H1 (cell line): ENCODE results near the gene ACKR1. TPM values are rescaled to one million over a fixed set of nuclear protein-coding genes. Genes with fewer than 3 reads are reported as not detected.

Experiments used
- CTCF ChIA-PET: fragments of 300-600 bp; sonication (Branson Sonifier 250); formaldehyde crosslinking; loops from one replicate; lab custom pipeline; 2021; ENCODE audit not compliant: partially characterized antibody; lab: Charles Lee
- POLR2A ChIA-PET: fragments of 300-600 bp; sonication (Branson Sonifier 250); formaldehyde crosslinking; loops from one replicate; lab custom pipeline; 2021; ENCODE audit warnings: inconsistent platforms; ENCODE audit not compliant: partially characterized antibody; lab: Charles Lee
- DNase-seq, 2 experiments: peaks; one replicate each; pipeline versions ENCODE4 v3.0.0 to v3.0.0-alpha.2; 2010 to 2022; ENCODE audit warnings: low spot score in 2 of 2, low read depth in 1 of 2, mixed read lengths in 1 of 2
- FAIRE-seq: peaks from 2 replicates; lab custom pipeline; 2011; peaks lifted over from hg19 to GRCh38; lab: Jason Lieb, UNC
- H2AFZ ChIP-seq: 2 replicates; pipeline ENCODE4 v1.8.1; 2012; ENCODE audit warnings: low read length, inconsistent platforms
- H2AK5ac ChIP-seq: 2 replicates; pipeline ENCODE4 v1.6.1; 2013; ENCODE audit warnings: low read depth, low read length
- H2BK120ac ChIP-seq: replicated peaks from 2 replicates; pipeline ENCODE3; 2013; ENCODE audit warnings: low read depth, low read length, inconsistent platforms
- H2BK12ac ChIP-seq: 2 replicates; pipeline ENCODE4 v1.6.1; 2013; ENCODE audit warnings: low read depth, low read length
- H2BK15ac ChIP-seq: 2 replicates; pipeline ENCODE4 v1.6.1; 2013; ENCODE audit warnings: low read length
- H2BK20ac ChIP-seq: 2 replicates; pipeline ENCODE4 v1.6.1; 2013; ENCODE audit warnings: low read length
- H2BK5ac ChIP-seq: 2 replicates; pipeline ENCODE4 v1.6.1; 2013; ENCODE audit warnings: low read depth, low read length
- H3K14ac ChIP-seq: 2 replicates; pipeline ENCODE4 v1.6.1; 2013; ENCODE audit warnings: inconsistent platforms; ENCODE audit not compliant: insufficient read length
- H3K18ac ChIP-seq: 2 replicates; pipeline ENCODE4 v1.6.1; 2013; ENCODE audit warnings: low read length; ENCODE audit errors: extremely low read depth
- H3K23ac ChIP-seq: 2 replicates; pipeline ENCODE4 v1.6.1; 2013; ENCODE audit warnings: inconsistent platforms; ENCODE audit not compliant: insufficient read length
- H3K23me2 ChIP-seq: 2 replicates; pipeline ENCODE4 v1.6.1; 2013; ENCODE audit warnings: low read depth, low read length
- H3K27ac ChIP-seq: 2 replicates; pipeline ENCODE4 v1.6.1; 2011; ENCODE audit warnings: low read depth, low read length, inconsistent platforms
- H3K27me3 ChIP-seq, 4 experiments: replicated peaks in 1 of 4; 1 replicate in 1 of 4; 2 replicates in 3 of 4; pipeline versions ENCODE4 v1.6.1 to v1.8.1; 2011 to 2013; ENCODE audit warnings: low read length in 3 of 4, mild to moderate bottlenecking in 3 of 4, inconsistent platforms in 2 of 4, mixed read lengths in 2 of 4, moderate library complexity in 1 of 4; ENCODE audit not compliant: control insufficient read depth in 3 of 4, insufficient read depth in 3 of 4; ENCODE audit errors: extremely low read depth in 1 of 4
- H3K36me3 ChIP-seq, 4 experiments: 2 replicates each; pipeline versions ENCODE4 v1.6.1 to v1.8.1; 2011 to 2013; ENCODE audit warnings: mild to moderate bottlenecking in 4 of 4, low read length in 3 of 4, moderate library complexity in 2 of 4, control low read depth in 1 of 4, inconsistent platforms in 1 of 4; ENCODE audit not compliant: insufficient read depth in 4 of 4, control insufficient read depth in 2 of 4
- H3K4ac ChIP-seq: replicated peaks from 2 replicates; pipeline ENCODE3; 2013; ENCODE audit warnings: low read length, low read depth, mixed read lengths, inconsistent platforms; ENCODE audit not compliant: insufficient read length
- H3K4me1 ChIP-seq, 4 experiments: replicated peaks in 1 of 4; 1 replicate in 1 of 4; 2 replicates in 3 of 4; pipeline versions ENCODE4 v1.6.1 to v1.8.1; 2011 to 2013; ENCODE audit warnings: low read length in 3 of 4, inconsistent platforms in 2 of 4, mixed read lengths in 1 of 4; ENCODE audit not compliant: insufficient read depth in 4 of 4, control insufficient read depth in 3 of 4
- H3K4me2 ChIP-seq, 2 experiments: 2 replicates each; pipeline versions ENCODE4 v1.6.1 to v1.8.1; 2011 to 2013; ENCODE audit warnings: low read depth in 2 of 2, low read length in 2 of 2, control low read depth in 1 of 2, inconsistent platforms in 1 of 2, mild to moderate bottlenecking in 1 of 2; ENCODE audit not compliant: insufficient read depth in 1 of 2
- H3K4me3 ChIP-seq, 4 experiments: fragments of 200-600, 300-600 bp in 1 of 4; sonication (generic), shearing (Covaris generic), sonication (Bioruptor Twin) in 1 of 4; 2 replicates each; pipeline versions ENCODE4 v1.5.1 to v1.8.1; 2011 to 2016; ENCODE audit warnings: low read length in 4 of 4, low read depth in 3 of 4, control low read depth in 2 of 4, inconsistent platforms in 2 of 4, mild to moderate bottlenecking in 2 of 4, mixed read lengths in 1 of 4, moderate library complexity in 1 of 4; ENCODE audit not compliant: insufficient read depth in 2 of 4; ENCODE audit errors: extremely low read depth in 1 of 4
- H3K56ac ChIP-seq: replicated peaks from 2 replicates; pipeline ENCODE3; 2013; ENCODE audit warnings: low read depth, mild to moderate bottlenecking, mixed read lengths, low read length, inconsistent platforms; ENCODE audit not compliant: insufficient read length
- H3K79me1 ChIP-seq: 2 replicates; pipeline ENCODE4 v1.6.1; 2013; ENCODE audit warnings: low read depth, low read length, control low read depth
- H3K79me2 ChIP-seq, 2 experiments: 2 replicates each; pipeline versions ENCODE4 v1.6.1 to v1.8.1; 2012 to 2013; ENCODE audit warnings: low read length in 2 of 2, mild to moderate bottlenecking in 2 of 2, inconsistent platforms in 1 of 2; ENCODE audit not compliant: insufficient read depth in 2 of 2, control insufficient read depth in 1 of 2
- H3K9ac ChIP-seq, 4 experiments: replicated peaks in 1 of 4; 1 replicate in 1 of 4; 2 replicates in 3 of 4; pipeline versions ENCODE4 v1.6.1 to v1.8.1; 2011 to 2013; ENCODE audit warnings: low read depth in 3 of 4, low read length in 3 of 4, control low read depth in 2 of 4, mild to moderate bottlenecking in 2 of 4, moderate library complexity in 2 of 4, inconsistent platforms in 1 of 4; ENCODE audit errors: extremely low read depth in 1 of 4
- H3K9me3 ChIP-seq, 2 experiments: 2 replicates each; pipeline versions ENCODE4 v1.6.1 to v1.8.1; 2012 to 2013; ENCODE audit warnings: mild to moderate bottlenecking in 2 of 2, moderate library complexity in 2 of 2, control low read depth in 1 of 2, inconsistent platforms in 1 of 2, low read depth in 1 of 2, low read length in 1 of 2, mixed read lengths in 1 of 2; ENCODE audit not compliant: insufficient read depth in 2 of 2
- H4K20me1 ChIP-seq, 2 experiments: replicated peaks in 1 of 2; 2 replicates each; pipeline versions ENCODE3 to v1.8.1; 2011 to 2013; ENCODE audit warnings: inconsistent platforms in 2 of 2, low read length in 2 of 2, mild to moderate bottlenecking in 1 of 2; ENCODE audit not compliant: insufficient read depth in 2 of 2, control insufficient read depth in 1 of 2
- H4K5ac ChIP-seq: 2 replicates; pipeline ENCODE4 v1.6.1; 2013; ENCODE audit warnings: low read length, low read depth, mixed read lengths, inconsistent platforms; ENCODE audit not compliant: insufficient read length
- H4K8ac ChIP-seq: 2 replicates; pipeline ENCODE4 v1.8.0; 2013; ENCODE audit warnings: mild to moderate bottlenecking, moderate library complexity, low read length, inconsistent platforms; ENCODE audit not compliant: insufficient read depth; ENCODE audit errors: extremely low read depth
- H4K91ac ChIP-seq: replicated peaks from 2 replicates; pipeline ENCODE3; 2013; ENCODE audit warnings: low read length, mixed read lengths, inconsistent platforms; ENCODE audit not compliant: insufficient read length
- CBX8 ChIP-seq: fragments of 300-800, 300-1000 bp; sonication (generic); IDR thresholded peaks from 2 replicates; pipeline ENCODE4 v1.7.1; 2016; ENCODE audit warnings: low read depth, low read length, borderline replicate concordance
- MAFK ChIP-seq: IDR thresholded peaks from 2 replicates; pipeline ENCODE4 v1.6.1; 2012; ENCODE audit warnings: low read depth, mild to moderate bottlenecking, improper control_type of control experiment, low read length
- WGBS, 2 experiments: shearing (Covaris generic) in 1 of 2; methylation state at CpG; one replicate each; pipeline versions ENCODE4 v1.1.6 to v1.1.7; 2013 to 2015; ENCODE audit warnings: low lambda C conversion rate in 2 of 2, mixed read lengths in 2 of 2, inconsistent platforms in 1 of 2, low coverage in 1 of 2, missing lambda C conversion rate in 1 of 2; ENCODE audit not compliant: insufficient replicate concordance in 2 of 2, insufficient coverage in 1 of 2, insufficient read length in 1 of 2; ENCODE audit errors: extremely low coverage in 1 of 2, missing lambda C conversion rate in 1 of 2; 5-methylcytosine and 5-hydroxymethylcytosine counted together
- polyA plus RNA-seq, 7 experiments: library from polyadenylated mRNA; depleted of rRNA in 3 of 7; stranded (reverse) in 5 of 7; unstranded in 2 of 7; fragments of >200 nt in 5 of 7; fragments of 200-250 nt in 2 of 7; gene quantifications; 1 replicate in 5 of 7; 2 replicates in 1 of 7; 4 replicates in 1 of 7; pipeline versions ENCODE4 v1.2.1 to v1.2.3, GENCODE V29; 2011 to 2013; ENCODE audit warnings: missing spikeins in 2 of 7, mixed read lengths in 2 of 7
- total RNA-seq: library from RNA; stranded (reverse); fragmentation: NEBNext Ultra II Directional; extraction: Animal tissue kit (Norgen Biotek cat#: 25700); gene quantifications from 2 replicates; pipeline ENCODE4 v1.2.1, GENCODE V29; 2021

The ACKR1 gene
- total and polyA plus RNA-seq, 2 of the 8 experiments (the other 6 are each of a cell fraction or from before 2014, with no cell fraction given), result 0.61 to 1.00 TPM

DNA sequence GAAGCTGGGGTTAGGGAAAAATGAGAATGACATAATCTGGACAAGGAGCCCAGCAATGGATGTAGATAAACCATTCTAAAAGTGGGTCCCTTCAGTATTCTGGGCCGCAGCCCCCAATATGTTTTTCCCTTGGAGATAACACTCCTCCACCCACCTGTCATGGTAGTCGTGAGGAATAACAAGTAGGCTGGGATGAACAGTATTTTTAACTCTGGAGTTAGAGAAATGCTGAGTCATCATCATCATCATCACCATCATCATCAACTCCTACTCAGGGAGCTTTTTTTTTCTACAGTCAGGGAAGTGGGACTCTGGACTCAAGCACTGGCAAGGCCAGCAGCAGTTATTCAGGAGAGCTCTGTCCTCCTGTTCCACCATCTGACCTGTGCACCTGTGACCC is 20.5 kb upstream of the ACKR1 start:
- H2BK5ac ChIP-seq, result no peak overlapping the region
- H3K4me3 ChIP-seq, result no peak overlapping the region
- H2AFZ ChIP-seq, result no peak overlapping the region
- peaks cover 12% of the 10 kb centered on the region for H3K23me2 ChIP-seq
- H3K27ac ChIP-seq, result no peak overlapping the region
- no peak overlapping the region for H4K91ac ChIP-seq
- no peak overlapping the region for H2AK5ac ChIP-seq
- no peak overlapping the region for H4K5ac ChIP-seq
- H3K56ac ChIP-seq, result no peak overlapping the region
- WGBS, 2 experiments, result 79% methylated on average over 2 of the region's 2 CpGs; no CpG with 5 or more reads in 1 of the 2 experiments
- no peak overlapping the region for H3K9ac ChIP-seq
- no peak overlapping the region for H4K8ac ChIP-seq
- no peak overlapping the region for H2BK20ac ChIP-seq
- DNase-seq, result no peak
- H2BK120ac ChIP-seq, result no peak overlapping the region
- no peak overlapping the region for H2BK12ac ChIP-seq
- H3K79me2 ChIP-seq, result peaks cover 0 to 14% of the 10 kb centered on the region in 2 experiments; a peak in 2 of 4 replicates
- POLR2A ChIA-PET, result no interaction called here
- H3K4me1 ChIP-seq, result peaks cover 0 to 8% (median 2%) of the 10 kb centered on the region in 4 experiments; a peak in 5 of 7 replicates
- TF ChIP-seq CBX8 (no peak), MAFK (peak; percentile 91)
- TF ChIP-seq, all 59 proteins: peak for 1
- Histone ChIP-seq H3K4ac (no peak overlapping the region), H3K36me3 (no peaks in the 10 kb centered on the region), H2BK15ac (no peak overlapping the region), H3K14ac (no peak overlapping the region), H3K9me3 (no peaks in the 10 kb centered on the region), H4K20me1 (peaks cover 0 to 4% of the 10 kb centered on the region in 2 experiments), H3K18ac (no peak overlapping the region), H3K23ac (no peak overlapping the region), H3K4me2 (no peak overlapping the region), H3K79me1 (0 out of 2 replicates have a peak, but pooled peaks cover 3% of the 10 kb centered on the region), H3K27me3 (no peaks in the 10 kb centered on the region)
- CTCF ChIA-PET, result interaction anchor here (1.3 to 10.3 kb wide), 5 partner anchors 13 to 615 kb away, joined by 3 to 126 read pairs (median 9); no protein-coding TSS in a partner anchor
- FAIRE-seq, result no peak
